Measurements from ENCODE around the gene CD70.
A peak's percentile ranks its signal among the peaks of the same experiment; 100 is the strongest.
"Not testable (repeated sequence)": the region's sequence is repeated elsewhere in the genome, so short reads cannot be mapped to it uniquely, and the experiment has no call there.

CD70 gene

GRCh38 chr19:6587093-6587820, 3.7 kb downstream of the CD70 start:
- peak overlapping the region; percentile 42 for H3K4me3 ChIP-seq (ENCODE audit: low read depth, low read length)
- POLR2A ChIA-PET: no interaction called here
- CTCF ChIA-PET: interaction anchor here (0.8 to 1.4 kb wide), 2 partner anchors 44 to 46 kb away, joined by 3 read pairs; no protein-coding TSS in a partner anchor
- no peak for TF ChIP-seq CTCF (IDR thresholded peaks at IDR 0.05; ENCODE audit: insufficient read depth, low read length, missing control alignments)
- no peak for DNase-seq (ENCODE audit: low read depth, low spot score)

- no peak for TF ChIP-seq CTCF (IDR thresholded peaks at IDR 0.05; ENCODE audit: insufficient read depth, low read length, missing control alignments)
- POLR2A ChIA-PET: interaction anchor here (1.2 kb wide), 1 partner anchor 56 kb away, joined by 3 read pairs; the partner anchor contains the start of gene TNFSF9
- peak overlapping the region; percentile 42 for H3K4me3 ChIP-seq (ENCODE audit: low read depth, low read length)
- DNase-seq (ENCODE audit: low read depth, low spot score): no peak
- CTCF ChIA-PET: interaction anchor here (0.8 to 1.4 kb wide), 2 partner anchors 45 to 47 kb away, joined by 3 read pairs; no protein-coding TSS in a partner anchor
Observed at GRCh38 chr19:6586726-6587092, 4.2 kb downstream of the CD70 start.

GRCh38 chr19:6586056-6586455, 4.9 kb downstream of the CD70 start:
- TF ChIP-seq CTCF (IDR thresholded peaks at IDR 0.05; ENCODE audit: insufficient read depth, low read length, missing control alignments): no peak
- POLR2A ChIA-PET: interaction anchor here (1.2 kb wide), 1 partner anchor 55 kb away, joined by 3 read pairs; the partner anchor contains the start of gene TNFSF9
- CTCF ChIA-PET: no interaction called here
- DNase-seq (ENCODE audit: low read depth, low spot score): no peak
- no peak overlapping the region for H3K4me3 ChIP-seq (ENCODE audit: low read depth, low read length)

- H3K4me3 ChIP-seq (ENCODE audit: low read depth, low read length); CTCF ChIA-PET; POLR2A ChIA-PET; DNase-seq (ENCODE audit: low read depth, low spot score): not testable (repeated sequence)
Observed at GRCh38 chr19:6582515-6583484, 8.2 kb downstream of the CD70 start.

GRCh38 chr19:6580313-6580712, 10.6 kb downstream of the CD70 start:
- no peak for DNase-seq (ENCODE audit: low read depth, low spot score)
- TF ChIP-seq CTCF (IDR thresholded peaks at IDR 0.05; ENCODE audit: insufficient read depth, low read length, missing control alignments): no peak
- ChIA-PET POLR2A (interaction anchor here (0.6 to 0.8 kb wide), 2 partner anchors 10 to 42 kb away, joined by 3 read pairs; no protein-coding TSS in a partner anchor), CTCF (no interaction called here)
- H3K4me3 ChIP-seq (ENCODE audit: low read depth, low read length): no peak overlapping the region

GRCh38 chr19:6579450-6580178, 11.3 kb downstream of the CD70 start:
- TF ChIP-seq CTCF (IDR thresholded peaks at IDR 0.05; ENCODE audit: insufficient read depth, low read length, missing control alignments): no peak
- POLR2A ChIA-PET: no interaction called here
- CTCF ChIA-PET: no interaction called here
- no peak for DNase-seq (ENCODE audit: low read depth, low spot score)
- H3K4me3 ChIP-seq (ENCODE audit: low read depth, low read length): no peak overlapping the region
